HG02623 (cell line): ENCODE results near the gene WNK3.

ENCODE experiments used
- ATAC-seq: cut with Tn5 transposase; IDR thresholded peaks from one replicate; pipeline ENCODE4 v1.9.1; 2021; ENCODE audit warnings: moderate library complexity; ENCODE audit not compliant: unreplicated experiment

The WNK3 gene

GRCh38 chrX:54171527-54172250 lies 186.2 kb downstream of the WNK3 start:
- no peak for ATAC-seq

- no peak for ATAC-seq
These were observed 186.8 kb downstream of the WNK3 start for GRCh38 chrX:54171091-54171490.

- no peak for ATAC-seq
These were observed 190.9 kb downstream of the WNK3 start for GRCh38 chrX:54166915-54167314.

- ATAC-seq, result no peak
These were observed 200.3 kb downstream of the WNK3 start for GRCh38 chrX:54157561-54157960.
